Measurements from ENCODE around the gene LRCH3. TPM values are rescaled to one million over a fixed set of nuclear protein-coding genes. Genes with fewer than 3 reads are reported as not detected.
A peak's percentile ranks its signal among the peaks of the same experiment; 100 is the strongest.

Gene LRCH3
- total RNA-seq, 1 experiment from 2014 or later = 71.8 TPM

DNA sequence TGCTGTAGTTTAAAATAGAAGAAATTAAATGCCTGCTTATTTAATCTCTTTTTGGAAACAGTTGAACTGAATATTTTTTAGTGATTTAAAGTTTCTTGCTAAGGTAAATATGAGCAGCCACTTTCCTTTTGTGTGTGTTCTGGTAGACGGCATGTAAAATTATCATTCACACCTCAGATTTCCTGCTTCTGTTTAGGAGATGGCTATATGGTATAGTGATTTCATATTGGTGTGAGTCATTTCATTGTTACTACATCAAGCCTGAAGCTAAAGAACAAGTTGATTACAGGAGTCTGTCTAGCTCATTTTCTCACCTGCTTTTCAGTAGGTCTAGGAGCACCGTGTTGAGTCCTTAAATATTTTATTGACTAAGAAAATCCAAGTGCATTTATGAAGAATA, 2.2 kb downstream of the LRCH3 start:
- BruUV-seq (replicated peaks) = no TSS peak
- POLR2A ChIA-PET (ENCODE audit: low non-redundant PET) = interaction anchor here (0.6 kb wide), 1 partner anchor 1139 kb away, joined by 5 read pairs; no protein-coding TSS in a partner anchor
- Histone ChIP-seq H3K4me3 (ENCODE audit: low read depth, low read length, poor library complexity, severe bottlenecking) (peak overlapping the region; percentile 10), H3K9me3 (ENCODE audit: low read depth, low read length, poor library complexity, severe bottlenecking) (no peaks in the 10 kb centered on the region), H3K36me3 (ENCODE audit: insufficient read depth, low read length, poor library complexity, severe bottlenecking) (no peaks in the 10 kb centered on the region), H3K27ac (ENCODE audit: low read depth, low read length, poor library complexity, severe bottlenecking) (no peak overlapping the region), H3K27me3 (replicated peaks; ENCODE audit: insufficient read depth, low read depth, low read length, poor library complexity) (no peaks in the 10 kb centered on the region), H3K4me1 (ENCODE audit: insufficient read depth, low read length, poor library complexity, severe bottlenecking) (peaks cover 14% of the 10 kb centered on the region)
- CTCF ChIA-PET = no interaction called here
- DNase-seq (ENCODE audit: low spot score) = peak; percentile 22
- intact Hi-C loops (cut with micrococcal nuclease; ENCODE audit: unreplicated experiment) = no loop called here
- TF ChIP-seq EZH2 (IDR thresholded peaks at IDR 0.05; ENCODE audit: borderline replicate concordance, low read depth, low read length, poor library complexity, severe bottlenecking) = no peak
- TF ChIP-seq, protein P1, sequence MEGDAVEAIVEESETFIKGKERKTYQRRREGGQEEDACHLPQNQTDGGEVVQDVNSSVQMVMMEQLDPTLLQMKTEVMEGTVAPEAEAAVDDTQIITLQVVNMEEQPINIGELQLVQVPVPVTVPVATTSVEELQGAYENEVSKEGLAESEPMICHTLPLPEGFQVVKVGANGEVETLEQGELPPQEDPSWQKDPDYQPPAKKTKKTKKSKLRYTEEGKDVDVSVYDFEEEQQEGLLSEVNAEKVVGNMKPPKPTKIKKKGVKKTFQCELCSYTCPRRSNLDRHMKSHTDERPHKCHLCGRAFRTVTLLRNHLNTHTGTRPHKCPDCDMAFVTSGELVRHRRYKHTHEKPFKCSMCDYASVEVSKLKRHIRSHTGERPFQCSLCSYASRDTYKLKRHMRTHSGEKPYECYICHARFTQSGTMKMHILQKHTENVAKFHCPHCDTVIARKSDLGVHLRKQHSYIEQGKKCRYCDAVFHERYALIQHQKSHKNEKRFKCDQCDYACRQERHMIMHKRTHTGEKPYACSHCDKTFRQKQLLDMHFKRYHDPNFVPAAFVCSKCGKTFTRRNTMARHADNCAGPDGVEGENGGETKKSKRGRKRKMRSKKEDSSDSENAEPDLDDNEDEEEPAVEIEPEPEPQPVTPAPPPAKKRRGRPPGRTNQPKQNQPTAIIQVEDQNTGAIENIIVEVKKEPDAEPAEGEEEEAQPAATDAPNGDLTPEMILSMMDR (conservative IDR thresholded peaks at IDR 0.05; ENCODE audit: low read depth, low read length) = no peak

DNA sequence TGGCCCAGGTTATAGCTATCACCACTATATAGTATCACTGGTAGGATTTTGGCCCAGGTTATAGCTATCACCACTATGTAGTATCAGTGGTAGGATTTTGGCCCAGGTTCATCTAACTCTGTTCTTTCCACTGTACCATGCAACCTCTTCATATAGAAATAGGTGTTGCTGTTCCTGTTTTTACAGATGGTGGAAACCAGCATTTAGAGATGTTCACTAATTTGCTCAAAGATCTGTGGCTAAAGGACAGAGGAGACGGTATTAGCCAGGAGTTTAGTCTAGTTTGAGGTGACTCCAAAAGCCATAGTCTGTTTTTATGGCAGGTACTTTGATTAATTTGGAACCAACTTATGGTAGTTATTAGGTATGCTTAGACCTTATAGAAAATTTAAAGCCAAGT, 3.1 kb downstream of the LRCH3 start:
- no peak for DNase-seq (ENCODE audit: low spot score)
- Histone ChIP-seq H3K27ac (ENCODE audit: low read depth, low read length, poor library complexity, severe bottlenecking) (no peak overlapping the region), H3K27me3 (replicated peaks; ENCODE audit: insufficient read depth, low read depth, low read length, poor library complexity) (no peaks in the 10 kb centered on the region), H3K9me3 (ENCODE audit: low read depth, low read length, poor library complexity, severe bottlenecking) (no peaks in the 10 kb centered on the region), H3K4me3 (ENCODE audit: low read depth, low read length, poor library complexity, severe bottlenecking) (no peak overlapping the region), H3K36me3 (ENCODE audit: insufficient read depth, low read length, poor library complexity, severe bottlenecking) (no peaks in the 10 kb centered on the region), H3K4me1 (ENCODE audit: insufficient read depth, low read length, poor library complexity, severe bottlenecking) (peaks cover 14% of the 10 kb centered on the region)
- intact Hi-C loops (cut with micrococcal nuclease; ENCODE audit: unreplicated experiment) = no loop called here
- TF ChIP-seq, protein P1 (conservative IDR thresholded peaks at IDR 0.05; ENCODE audit: low read depth, low read length) = no peak
- TF ChIP-seq EZH2 (IDR thresholded peaks at IDR 0.05; ENCODE audit: borderline replicate concordance, low read depth, low read length, poor library complexity, severe bottlenecking) = no peak
- ChIA-PET CTCF (no interaction called here), POLR2A (ENCODE audit: low non-redundant PET) (no interaction called here)
- no TSS peak for BruUV-seq (replicated peaks)

DNA sequence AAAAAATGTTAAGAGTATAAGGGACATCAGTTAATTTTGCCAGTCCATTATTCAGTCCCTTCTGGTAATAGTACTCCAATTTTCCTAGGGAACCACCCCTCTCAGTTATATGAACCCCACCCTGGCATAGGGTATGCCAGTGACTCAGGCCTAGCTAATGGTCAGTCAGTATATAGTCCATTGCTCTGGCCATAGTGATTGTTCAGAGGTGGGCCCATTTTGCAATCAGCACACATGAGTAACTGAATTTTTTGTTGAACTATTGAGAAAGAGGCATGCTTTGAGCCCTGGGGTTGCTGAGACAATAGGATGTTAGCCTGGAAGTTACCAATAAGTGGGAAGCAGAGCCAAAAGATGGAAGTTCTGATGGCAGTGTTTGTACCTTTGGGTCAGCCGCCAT, 4.1 kb downstream of the LRCH3 start:
- no peak for TF ChIP-seq EZH2 (IDR thresholded peaks at IDR 0.05; ENCODE audit: borderline replicate concordance, low read depth, low read length, poor library complexity, severe bottlenecking)
- TF ChIP-seq, protein P1 (conservative IDR thresholded peaks at IDR 0.05; ENCODE audit: low read depth, low read length) = no peak
- Histone ChIP-seq H3K27me3 (replicated peaks; ENCODE audit: insufficient read depth, low read depth, low read length, poor library complexity) (no peaks in the 10 kb centered on the region), H3K4me1 (ENCODE audit: insufficient read depth, low read length, poor library complexity, severe bottlenecking) (peaks cover 14% of the 10 kb centered on the region), H3K27ac (ENCODE audit: low read depth, low read length, poor library complexity, severe bottlenecking) (no peak overlapping the region), H3K4me3 (ENCODE audit: low read depth, low read length, poor library complexity, severe bottlenecking) (no peak overlapping the region), H3K9me3 (ENCODE audit: low read depth, low read length, poor library complexity, severe bottlenecking) (no peaks in the 10 kb centered on the region), H3K36me3 (ENCODE audit: insufficient read depth, low read length, poor library complexity, severe bottlenecking) (no peaks in the 10 kb centered on the region)
- ChIA-PET POLR2A (ENCODE audit: low non-redundant PET) (no interaction called here), CTCF (no interaction called here)
- intact Hi-C loops (cut with micrococcal nuclease; ENCODE audit: unreplicated experiment) = no loop called here
- no TSS peak for BruUV-seq (replicated peaks)
- DNase-seq (ENCODE audit: low spot score) = no peak

All from A673 (cell line).